HepG2 (cell line): ENCODE results near the gene THOC1. TPM values are rescaled to one million over a fixed set of nuclear protein-coding genes. Genes with fewer than 3 reads are reported as not detected.

Experiments
- ATAC-seq: fragments of 200-7000 bp; cut with Tn5 transposase; 3 replicates; pipeline ENCODE4 v1.9.1; 2020; ENCODE audit warnings: mild to moderate bottlenecking, moderate library complexity
- BruUV-seq: library from RNA; stranded (reverse); fragments of 400-500 nt; replicated peaks from 2 replicates; lab custom pipeline; 2021; lab: Mats Ljungman, UMichigan
- CTCF ChIA-PET: fragments of 300-600 bp; formaldehyde crosslinking; extraction: SDS; loops from one replicate; lab custom pipeline; 2021; ENCODE audit warnings: low total read pairs, inconsistent platforms, low intra/inter-chr PET ratio; lab: Yijun Ruan, JAX
- POLR2A ChIA-PET: fragments of 350-600 bp; sonication (Branson Sonifier 250); formaldehyde crosslinking; loops from one replicate; lab custom pipeline; 2020; ENCODE audit warnings: antibody characterized with exemption, inconsistent platforms; lab: Yijun Ruan, JAX
- DNase-seq: peaks from one replicate; pipeline ENCODE4 v3.0.0-alpha.2; 2015; ENCODE audit warnings: low spot score
- FAIRE-seq: peaks from 3 replicates; lab custom pipeline; 2011; peaks lifted over from hg19 to GRCh38; lab: Jason Lieb, UNC
- H2AFZ ChIP-seq: one replicate; pipeline ENCODE4 v1.6.1; 2011; ENCODE audit warnings: low read length, inconsistent platforms
- H3K27ac ChIP-seq: fragments of 300-600 bp; 3 replicates; pipeline ENCODE4 v1.8.0; 2011; ENCODE audit warnings: mixed run types, mild to moderate bottlenecking, mixed read lengths, low read length, inconsistent platforms; ENCODE audit not compliant: insufficient read depth; ENCODE audit errors: extremely low read length
- H3K27me3 ChIP-seq, 2 experiments: fragments of 200-600 bp in 1 of 2; 2 replicates in 1 of 2; 3 replicates in 1 of 2; pipeline versions ENCODE4 v1.6.0 to v1.8.0; 2011; ENCODE audit warnings: low read length in 2 of 2, mild to moderate bottlenecking in 2 of 2, moderate library complexity in 2 of 2, inconsistent platforms in 1 of 2; ENCODE audit not compliant: insufficient read depth in 2 of 2, control insufficient read depth in 1 of 2
- H3K36me3 ChIP-seq, 2 experiments: fragments of 200-600 bp in 1 of 2; replicated peaks in 1 of 2; 2 replicates in 1 of 2; 3 replicates in 1 of 2; pipeline versions ENCODE4 v1.5.1 to v1.8.0; 2011; ENCODE audit warnings: low read length in 2 of 2, inconsistent platforms in 1 of 2; ENCODE audit not compliant: insufficient read depth in 2 of 2, control insufficient read depth in 1 of 2
- H3K4me1 ChIP-seq: 2 replicates; pipeline ENCODE4 v1.5.1; 2012; ENCODE audit warnings: low read length, inconsistent platforms; ENCODE audit not compliant: insufficient read depth
- H3K4me2 ChIP-seq: 2 replicates; pipeline ENCODE4 v1.6.0; 2011; ENCODE audit warnings: low read depth, low read length, inconsistent platforms
- H3K4me3 ChIP-seq, 3 experiments: fragments of 200-600 bp in 1 of 3; sonication (generic), shearing (Covaris generic) in 1 of 3; replicated peaks in 1 of 3; 2 replicates each; pipeline ENCODE4 v1.5.1; 2011 to 2016; ENCODE audit warnings: low read length in 3 of 3, inconsistent platforms in 2 of 3, low read depth in 2 of 3, mild to moderate bottlenecking in 2 of 3, control low read depth in 1 of 3, mixed read lengths in 1 of 3; ENCODE audit not compliant: insufficient read depth in 1 of 3
- H3K79me2 ChIP-seq: one replicate; pipeline ENCODE4 v1.6.1; 2011; ENCODE audit warnings: low read length, inconsistent platforms; ENCODE audit not compliant: insufficient read depth
- H3K9ac ChIP-seq: 2 replicates; pipeline ENCODE4 v1.6.0; 2011; ENCODE audit warnings: mild to moderate bottlenecking, low read depth, low read length, inconsistent platforms; ENCODE audit not compliant: insufficient read depth
- H3K9me3 ChIP-seq: 2 replicates; pipeline ENCODE4 v1.5.1; 2012; ENCODE audit warnings: mild to moderate bottlenecking, low read length
- H4K20me1 ChIP-seq: 2 replicates; pipeline ENCODE4 v1.6.0; 2011; ENCODE audit warnings: inconsistent platforms, mild to moderate bottlenecking, low read length, moderate library complexity; ENCODE audit not compliant: insufficient read depth
- CBX5 ChIP-seq: sonication (generic); formaldehyde crosslinking; IDR thresholded peaks from 2 replicates; pipeline ENCODE4 v1.4.0; 2020; ENCODE audit warnings: missing genetic modification reagents, borderline replicate concordance
- MYNN ChIP-seq: sonication (generic); formaldehyde crosslinking; IDR thresholded peaks from 2 replicates; pipeline ENCODE4 v1.4.0; 2020; ENCODE audit warnings: mild to moderate bottlenecking, low read depth, missing genetic modification reagents
- NR2C2 ChIP-seq: sonication (generic); formaldehyde crosslinking; IDR thresholded peaks from 2 replicates; pipeline ENCODE4 v1.4.0; 2020; ENCODE audit warnings: missing genetic modification reagents, mild to moderate bottlenecking, moderate library complexity, borderline replicate concordance
- PAF1 ChIP-seq: IDR thresholded peaks from 2 replicates; pipeline ENCODE4 v1.6.1; 2016; ENCODE audit warnings: missing genetic modification reagents, missing compliant biosample characterization
- RFXANK ChIP-seq: IDR thresholded peaks from 2 replicates; pipeline ENCODE4 v1.6.1; 2016
- SMAD1 ChIP-seq: sonication (generic); formaldehyde crosslinking; IDR thresholded peaks from 2 replicates; pipeline ENCODE4 v1.4.0; 2020; ENCODE audit warnings: missing genetic modification reagents, low read depth, mild to moderate bottlenecking, borderline replicate concordance
- SRY ChIP-seq: sonication (generic); formaldehyde crosslinking; IDR thresholded peaks from 2 replicates; pipeline ENCODE4 v1.8.0; 2022; ENCODE audit warnings: mild to moderate bottlenecking, missing genetic modification reagents
- ZNF296 ChIP-seq: sonication (generic); formaldehyde crosslinking; conservative IDR thresholded peaks from 2 replicates; pipeline ENCODE4 v1.5.0; 2020; ENCODE audit warnings: mild to moderate bottlenecking, missing genetic modification reagents
- ZNF775 ChIP-seq: sonication (generic); formaldehyde crosslinking; IDR thresholded peaks from 2 replicates; pipeline ENCODE4 v1.4.0; 2020; ENCODE audit warnings: missing genetic modification reagents, mild to moderate bottlenecking, moderate library complexity, borderline replicate concordance
- WGBS: methylation state at CpG from one replicate; pipeline ENCODE4 v1.1.6; 2017; ENCODE audit warnings: low lambda C conversion rate; 5-methylcytosine and 5-hydroxymethylcytosine counted together
- in situ Hi-C: cut with HindIII; loops from 2 replicates; pipeline ENCODE4 v1.10.0; 2017; ENCODE audit warnings: low pct_unique_long_range_greater_than_20kb; ENCODE audit not compliant: extremely low pct_ligation_motif_present
- intact Hi-C: fragments of 100-400 bp; cut with micrococcal nuclease; formaldehyde crosslinking; loops from one replicate; pipeline ENCODE4 v1.10.0; 2022; ENCODE audit not compliant: unreplicated experiment
- polyA plus RNA-seq, 8 experiments: library from polyadenylated mRNA; depleted of rRNA in 3 of 8; stranded (reverse) in 7 of 8; unstranded in 1 of 8; fragments of >200 nt; fragmentation: Illumina TruSeq in 4 of 8; extraction: Trizol in 4 of 8; gene quantifications; 2 replicates each; pipeline versions ENCODE4 v1.2.1 to v1.2.3, GENCODE V29; 2011 to 2016; ENCODE audit warnings: low read depth in 4 of 8, missing spikeins in 1 of 8, mixed read lengths in 1 of 8; ENCODE audit not compliant: insufficient read depth in 1 of 8
- total RNA-seq, 5 experiments: library from RNA; depleted of rRNA; stranded (reverse); fragments of >200 nt; fragmentation: Illumina TruSeq; extraction: Trizol; gene quantifications; 2 replicates each; pipeline ENCODE4 v1.2.3, GENCODE V29; 2016; ENCODE audit warnings: low read depth in 1 of 5
- TF ChIP-seq, protein P1 (sequence below): IDR thresholded peaks from 2 replicates; pipeline ENCODE4 v1.6.1; 2016; ENCODE audit warnings: mild to moderate bottlenecking, missing biosample characterization, missing genetic modification reagents
- TF ChIP-seq, protein P2 (sequence below): sonication (generic); formaldehyde crosslinking; conservative IDR thresholded peaks from 2 replicates; pipeline ENCODE4 v1.4.0; 2020; ENCODE audit warnings: missing genetic modification reagents
- TF ChIP-seq, protein P3 (sequence below): sonication (generic); formaldehyde crosslinking; IDR thresholded peaks from 2 replicates; pipeline ENCODE4 v1.4.0; 2020; ENCODE audit warnings: missing genetic modification reagents

Gene THOC1
- total and polyA plus RNA-seq, 2 of the 13 experiments (the other 11 are each of a cell fraction or from before 2014, with no cell fraction given): 40.6 to 56.7 TPM

DNA sequence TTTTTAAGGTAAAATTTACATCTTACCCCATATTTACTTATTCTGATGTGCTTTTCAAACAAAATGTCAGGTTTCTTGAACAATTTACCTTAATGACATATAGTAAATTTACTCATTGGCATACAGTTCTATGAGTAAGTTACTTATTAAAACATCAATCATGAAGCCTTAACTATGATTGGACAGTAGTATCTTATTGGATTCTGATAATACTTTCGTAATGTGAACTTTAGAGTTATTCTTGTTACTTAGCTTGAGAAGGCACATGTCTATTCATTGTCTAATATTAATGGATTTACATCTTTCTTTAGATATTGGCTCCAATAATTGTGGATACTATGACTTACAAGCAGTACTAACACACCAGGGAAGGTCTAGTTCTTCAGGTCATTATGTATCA, 57.8 kb downstream of the THOC1 start:
- H2AFZ ChIP-seq: no peak overlapping the region
- no peaks in the 10 kb centered on the region for H3K79me2 ChIP-seq
- H4K20me1 ChIP-seq: no peaks in the 10 kb centered on the region
- no peak overlapping the region for H3K27ac ChIP-seq
- POLR2A ChIA-PET: no interaction called here
- no peaks in the 10 kb centered on the region for H3K9me3 ChIP-seq
- in situ Hi-C loops: no loop called here
- no peak overlapping the region for H3K9ac ChIP-seq
- WGBS: 98% methylated on average over 1 of the region's 1 CpG
- BruUV-seq: no TSS peak
- H3K4me3 ChIP-seq: no peak overlapping the region
- no peaks in the 10 kb centered on the region for H3K4me1 ChIP-seq
- peaks cover 14 to 65% of the 10 kb centered on the region in 2 experiments for H3K36me3 ChIP-seq
- no peak overlapping the region for H3K4me2 ChIP-seq
- no peak for DNase-seq
- CTCF ChIA-PET: no interaction called here
- no peaks in the 10 kb centered on the region for H3K27me3 ChIP-seq
- no peak for ATAC-seq
- TF ChIP-seq CBX5 (CRISPR knock-in tag): no peak
- no peak for TF ChIP-seq SRY
- TF ChIP-seq, protein P1, sequence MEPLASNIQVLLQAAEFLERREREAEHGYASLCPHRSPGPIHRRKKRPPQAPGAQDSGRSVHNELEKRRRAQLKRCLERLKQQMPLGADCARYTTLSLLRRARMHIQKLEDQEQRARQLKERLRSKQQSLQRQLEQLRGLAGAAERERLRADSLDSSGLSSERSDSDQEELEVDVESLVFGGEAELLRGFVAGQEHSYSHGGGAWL (CRISPR knock-in tag): no peak
- TF ChIP-seq SMAD1 (CRISPR knock-in tag): no peak
- TF ChIP-seq MYNN (CRISPR knock-in tag): no peak
- TF ChIP-seq RFXANK (CRISPR knock-in tag): no peak
- TF ChIP-seq, protein P2, sequence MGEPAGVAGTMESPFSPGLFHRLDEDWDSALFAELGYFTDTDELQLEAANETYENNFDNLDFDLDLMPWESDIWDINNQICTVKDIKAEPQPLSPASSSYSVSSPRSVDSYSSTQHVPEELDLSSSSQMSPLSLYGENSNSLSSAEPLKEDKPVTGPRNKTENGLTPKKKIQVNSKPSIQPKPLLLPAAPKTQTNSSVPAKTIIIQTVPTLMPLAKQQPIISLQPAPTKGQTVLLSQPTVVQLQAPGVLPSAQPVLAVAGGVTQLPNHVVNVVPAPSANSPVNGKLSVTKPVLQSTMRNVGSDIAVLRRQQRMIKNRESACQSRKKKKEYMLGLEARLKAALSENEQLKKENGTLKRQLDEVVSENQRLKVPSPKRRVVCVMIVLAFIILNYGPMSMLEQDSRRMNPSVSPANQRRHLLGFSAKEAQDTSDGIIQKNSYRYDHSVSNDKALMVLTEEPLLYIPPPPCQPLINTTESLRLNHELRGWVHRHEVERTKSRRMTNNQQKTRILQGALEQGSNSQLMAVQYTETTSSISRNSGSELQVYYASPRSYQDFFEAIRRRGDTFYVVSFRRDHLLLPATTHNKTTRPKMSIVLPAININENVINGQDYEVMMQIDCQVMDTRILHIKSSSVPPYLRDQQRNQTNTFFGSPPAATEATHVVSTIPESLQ (CRISPR knock-in tag): no peak
- no peak for TF ChIP-seq PAF1 (CRISPR knock-in tag)
- TF ChIP-seq, protein P3, sequence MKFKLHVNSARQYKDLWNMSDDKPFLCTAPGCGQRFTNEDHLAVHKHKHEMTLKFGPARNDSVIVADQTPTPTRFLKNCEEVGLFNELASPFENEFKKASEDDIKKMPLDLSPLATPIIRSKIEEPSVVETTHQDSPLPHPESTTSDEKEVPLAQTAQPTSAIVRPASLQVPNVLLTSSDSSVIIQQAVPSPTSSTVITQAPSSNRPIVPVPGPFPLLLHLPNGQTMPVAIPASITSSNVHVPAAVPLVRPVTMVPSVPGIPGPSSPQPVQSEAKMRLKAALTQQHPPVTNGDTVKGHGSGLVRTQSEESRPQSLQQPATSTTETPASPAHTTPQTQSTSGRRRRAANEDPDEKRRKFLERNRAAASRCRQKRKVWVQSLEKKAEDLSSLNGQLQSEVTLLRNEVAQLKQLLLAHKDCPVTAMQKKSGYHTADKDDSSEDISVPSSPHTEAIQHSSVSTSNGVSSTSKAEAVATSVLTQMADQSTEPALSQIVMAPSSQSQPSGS (CRISPR knock-in tag): no peak
- no peak for TF ChIP-seq ZNF775
- TF ChIP-seq ZNF296 (CRISPR knock-in tag): no peak
- no peak for TF ChIP-seq NR2C2 (CRISPR knock-in tag)
- intact Hi-C loops: no loop called here
- FAIRE-seq: no peak
